SU-DHL-6 (cell line): Measurements from ENCODE around the gene TTC23.

Experiments
- H2AFZ ChIP-seq: fragments of 200-600 bp; sonication (generic); 2 replicates; pipeline ENCODE4 v1.6.1; 2014; ENCODE audit warnings: low read depth, mild to moderate bottlenecking, moderate library complexity, mixed read lengths, antibody characterized with exemption, low read length; ENCODE audit not compliant: severe bottlenecking
- H3F3A ChIP-seq: fragments of 200-600 bp; shearing (Covaris generic); 2 replicates; pipeline ENCODE4 v1.6.0; 2016; ENCODE audit warnings: antibody characterized with exemption, mild to moderate bottlenecking; ENCODE audit not compliant: insufficient read depth
- H3K27ac ChIP-seq: fragments of 200-600 bp; sonication (generic); 2 replicates; pipeline ENCODE4 v1.5.1; 2016; ENCODE audit warnings: low read depth, mild to moderate bottlenecking, low read length, moderate library complexity, mixed read lengths
- H3K27me3 ChIP-seq: fragments of 200-600 bp; sonication (generic), shearing (Covaris generic); 2 replicates; pipeline ENCODE4 v1.6.0; 2014; ENCODE audit warnings: mild to moderate bottlenecking, low read length
- H3K36me3 ChIP-seq: fragments of 200-600 bp; sonication (generic); 2 replicates; pipeline ENCODE4 v1.6.1; 2014; ENCODE audit warnings: mild to moderate bottlenecking, low read length, mixed read lengths
- H3K4me2 ChIP-seq: fragments of 300-600, 200-600 bp; shearing (Covaris generic), sonication (generic); 2 replicates; pipeline ENCODE4 v1.6.0; 2014; ENCODE audit warnings: low read length, low read depth, mild to moderate bottlenecking; ENCODE audit not compliant: poor library complexity, severe bottlenecking
- H3K4me3 ChIP-seq: fragments of 200-600 bp; sonication (generic); 2 replicates; pipeline ENCODE4 v1.5.1; 2014; ENCODE audit warnings: antibody characterized with exemption, low read length, mild to moderate bottlenecking, mixed read lengths; ENCODE audit not compliant: insufficient read depth, poor library complexity, severe bottlenecking
- H3K79me2 ChIP-seq: fragments of 200-600 bp; sonication (generic); 2 replicates; pipeline ENCODE4 v1.6.1; 2014; ENCODE audit warnings: mild to moderate bottlenecking, low read length, moderate library complexity; ENCODE audit not compliant: insufficient read depth
- H3K9ac ChIP-seq: fragments of 200-600 bp; sonication (generic); 2 replicates; pipeline ENCODE4 v1.7.0; 2014; ENCODE audit warnings: mild to moderate bottlenecking, low read length
- H3K9me2 ChIP-seq: fragments of 200-600 bp; sonication (generic); replicated peaks from 2 replicates; pipeline ENCODE4 v1.6.1; 2014; ENCODE audit warnings: low read length; ENCODE audit not compliant: insufficient read depth
- H3K9me3 ChIP-seq: fragments of 200-600 bp; sonication (generic); 2 replicates; pipeline ENCODE4 v1.6.1; 2014; ENCODE audit warnings: low read length, mixed read lengths; ENCODE audit not compliant: insufficient read depth
- H4K20me1 ChIP-seq: fragments of 200-600 bp; sonication (generic); 2 replicates; pipeline ENCODE4 v1.6.1; 2014; ENCODE audit warnings: low read depth, mild to moderate bottlenecking, antibody characterized with exemption, low read length, moderate library complexity, mixed read lengths
- EZH2phosphoT487 ChIP-seq: fragments of 200-600 bp; sonication (generic), shearing (Covaris generic); conservative IDR thresholded peaks from 2 replicates; pipeline ENCODE4 v1.6.1; 2018; ENCODE audit warnings: mild to moderate bottlenecking, antibody characterized with exemption, low read length, moderate library complexity, mixed read lengths
- TF ChIP-seq, protein P1 (sequence below): fragments of 200-600 bp; sonication (generic); IDR thresholded peaks from one replicate; pipeline ENCODE4 v1.5.1; 2017; ENCODE audit warnings: antibody characterized with exemption, mild to moderate bottlenecking, low read length, moderate library complexity; ENCODE audit not compliant: insufficient read depth, poor library complexity, severe bottlenecking

The TTC23 gene

DNA sequence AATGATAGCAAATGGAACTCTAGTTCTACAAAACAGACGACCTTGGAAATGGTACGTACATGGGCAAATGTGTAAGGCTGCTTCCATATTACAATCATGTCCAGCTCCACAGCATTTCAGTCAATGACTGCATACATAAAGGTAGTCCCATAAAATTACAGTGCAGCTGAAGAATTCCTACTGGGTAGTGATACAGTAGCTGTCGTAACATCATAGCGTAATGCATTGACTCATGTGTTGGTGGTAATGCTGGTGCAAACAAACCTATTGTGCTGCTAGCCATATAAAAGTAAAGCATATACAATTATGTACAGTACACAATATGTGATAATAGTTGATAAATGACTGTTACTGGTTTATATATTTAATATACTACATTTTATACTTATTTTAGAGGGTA lies 18.5 kb downstream of the TTC23 start:
- H4K20me1 ChIP-seq = no peaks in the 10 kb centered on the region
- H3K27me3 ChIP-seq = no peaks in the 10 kb centered on the region
- no peaks in the 10 kb centered on the region for H3F3A ChIP-seq
- no peaks in the 10 kb centered on the region for H3K9me3 ChIP-seq
- no peak overlapping the region for H3K4me3 ChIP-seq
- no peak for TF ChIP-seq EZH2phosphoT487
- TF ChIP-seq, protein P1, sequence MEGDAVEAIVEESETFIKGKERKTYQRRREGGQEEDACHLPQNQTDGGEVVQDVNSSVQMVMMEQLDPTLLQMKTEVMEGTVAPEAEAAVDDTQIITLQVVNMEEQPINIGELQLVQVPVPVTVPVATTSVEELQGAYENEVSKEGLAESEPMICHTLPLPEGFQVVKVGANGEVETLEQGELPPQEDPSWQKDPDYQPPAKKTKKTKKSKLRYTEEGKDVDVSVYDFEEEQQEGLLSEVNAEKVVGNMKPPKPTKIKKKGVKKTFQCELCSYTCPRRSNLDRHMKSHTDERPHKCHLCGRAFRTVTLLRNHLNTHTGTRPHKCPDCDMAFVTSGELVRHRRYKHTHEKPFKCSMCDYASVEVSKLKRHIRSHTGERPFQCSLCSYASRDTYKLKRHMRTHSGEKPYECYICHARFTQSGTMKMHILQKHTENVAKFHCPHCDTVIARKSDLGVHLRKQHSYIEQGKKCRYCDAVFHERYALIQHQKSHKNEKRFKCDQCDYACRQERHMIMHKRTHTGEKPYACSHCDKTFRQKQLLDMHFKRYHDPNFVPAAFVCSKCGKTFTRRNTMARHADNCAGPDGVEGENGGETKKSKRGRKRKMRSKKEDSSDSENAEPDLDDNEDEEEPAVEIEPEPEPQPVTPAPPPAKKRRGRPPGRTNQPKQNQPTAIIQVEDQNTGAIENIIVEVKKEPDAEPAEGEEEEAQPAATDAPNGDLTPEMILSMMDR = no peak
- no peak overlapping the region for H2AFZ ChIP-seq
- H3K79me2 ChIP-seq = no peaks in the 10 kb centered on the region
- no peaks in the 10 kb centered on the region for H3K36me3 ChIP-seq
- H3K27ac ChIP-seq = no peak overlapping the region
- no peaks in the 10 kb centered on the region for H3K9me2 ChIP-seq
- H3K4me2 ChIP-seq = no peak overlapping the region
- H3K9ac ChIP-seq = no peak overlapping the region

DNA sequence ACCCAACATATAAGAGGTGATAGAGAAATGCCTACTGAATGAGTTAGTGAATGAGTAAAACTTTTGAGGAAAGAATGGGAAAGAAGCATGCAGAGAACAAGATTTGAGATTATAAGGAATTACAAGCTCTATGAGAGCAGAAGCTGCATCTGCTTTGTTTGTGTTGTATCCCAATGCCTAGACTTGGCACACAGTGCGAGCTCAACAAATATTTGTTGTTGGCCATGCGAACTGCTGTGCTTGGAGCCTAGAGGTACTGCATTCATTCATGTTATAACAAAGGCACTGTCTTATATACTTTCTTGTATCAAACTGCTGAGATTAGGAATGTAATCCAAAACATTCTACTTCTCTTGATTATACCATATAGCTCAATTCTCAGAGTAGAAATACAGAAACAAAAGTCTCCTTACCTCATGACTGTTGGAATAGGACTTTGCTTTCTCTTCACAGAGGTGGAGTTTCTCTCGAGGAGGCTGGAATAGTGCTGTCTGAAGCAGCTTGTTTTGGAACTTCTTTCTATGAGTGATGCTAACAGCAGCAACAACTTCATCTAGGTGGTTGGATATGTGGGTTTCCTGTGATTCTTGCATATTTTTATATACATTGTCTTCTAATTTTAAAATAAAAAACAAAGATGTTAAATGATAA lies 21.1 kb downstream of the TTC23 start:
- Histone ChIP-seq H3K27me3 (no peaks in the 10 kb centered on the region), H2AFZ (no peak overlapping the region), H4K20me1 (no peaks in the 10 kb centered on the region), H3K4me2 (no peak overlapping the region), H3K27ac (no peak overlapping the region), H3K9me3 (no peaks in the 10 kb centered on the region), H3K36me3 (no peaks in the 10 kb centered on the region), H3K79me2 (no peaks in the 10 kb centered on the region), H3K9me2 (no peaks in the 10 kb centered on the region), H3K9ac (no peak overlapping the region), H3K4me3 (no peak overlapping the region), H3F3A (no peaks in the 10 kb centered on the region)
- TF ChIP-seq, protein P1 = no peak

DNA sequence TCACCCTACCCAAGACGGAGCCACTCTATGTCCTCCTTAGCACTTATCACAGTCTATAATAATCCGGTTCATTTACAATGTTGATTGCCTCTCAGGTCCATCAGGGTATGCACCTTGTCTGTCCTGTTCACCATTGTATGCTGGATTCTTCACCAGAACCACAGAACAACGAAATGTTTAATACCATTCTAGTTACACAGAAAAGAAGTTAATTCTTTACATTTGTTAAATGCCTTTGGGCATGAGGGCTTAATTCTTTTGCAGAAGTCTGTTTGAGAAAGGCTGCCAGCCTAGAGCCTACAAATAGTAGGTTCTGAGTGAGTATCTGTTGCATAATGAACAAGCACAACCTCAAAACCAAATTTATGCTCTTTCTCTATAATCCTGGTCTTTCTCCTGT lies 22.6 kb downstream of the TTC23 start:
- Histone ChIP-seq H3K4me3 (no peak overlapping the region), H3K9ac (no peak overlapping the region), H3K9me3 (no peaks in the 10 kb centered on the region), H3K4me2 (no peak overlapping the region), H3K27me3 (no peaks in the 10 kb centered on the region), H3K9me2 (no peaks in the 10 kb centered on the region), H3K36me3 (no peaks in the 10 kb centered on the region), H3F3A (no peaks in the 10 kb centered on the region), H2AFZ (no peak overlapping the region), H3K27ac (no peak overlapping the region), H3K79me2 (no peaks in the 10 kb centered on the region), H4K20me1 (no peaks in the 10 kb centered on the region)
- TF ChIP-seq EZH2phosphoT487 = no peak
- TF ChIP-seq, protein P1 = no peak
